ENCODE measurements around the gene ERCC6. TPM values are rescaled to one million over a fixed set of nuclear protein-coding genes. Genes with fewer than 3 reads are reported as not detected.

The ERCC6 gene
- total and polyA plus RNA-seq, 12 donors, result 3.7 to 27.9 (median 16.8) TPM

GRCh38 chr10:49516216-49516970 is 22.5 kb downstream of the ERCC6 start:
- Histone ChIP-seq H3K27me3 (no peaks in the 10 kb centered on the region), H3K4me1 (replicated peaks in 1 of 2) (no peaks in the 10 kb centered on the region), H3K4me3 (no peak overlapping the region), H3K9me3 (replicated peaks in 1 of 3) (no peaks in the 10 kb centered on the region), H3K27ac (no peak overlapping the region), H3K36me3 (replicated peaks in 1 of 2) (peaks cover 0 to 3% of the 10 kb centered on the region in 2 donors)
- intact Hi-C loops (cut with DNase I), result loop anchor here (5.0 to 10.0 kb wide), 2 partner anchors 109 to 542 kb away; no protein-coding TSS in a partner anchor
- TF ChIP-seq, protein P1, sequence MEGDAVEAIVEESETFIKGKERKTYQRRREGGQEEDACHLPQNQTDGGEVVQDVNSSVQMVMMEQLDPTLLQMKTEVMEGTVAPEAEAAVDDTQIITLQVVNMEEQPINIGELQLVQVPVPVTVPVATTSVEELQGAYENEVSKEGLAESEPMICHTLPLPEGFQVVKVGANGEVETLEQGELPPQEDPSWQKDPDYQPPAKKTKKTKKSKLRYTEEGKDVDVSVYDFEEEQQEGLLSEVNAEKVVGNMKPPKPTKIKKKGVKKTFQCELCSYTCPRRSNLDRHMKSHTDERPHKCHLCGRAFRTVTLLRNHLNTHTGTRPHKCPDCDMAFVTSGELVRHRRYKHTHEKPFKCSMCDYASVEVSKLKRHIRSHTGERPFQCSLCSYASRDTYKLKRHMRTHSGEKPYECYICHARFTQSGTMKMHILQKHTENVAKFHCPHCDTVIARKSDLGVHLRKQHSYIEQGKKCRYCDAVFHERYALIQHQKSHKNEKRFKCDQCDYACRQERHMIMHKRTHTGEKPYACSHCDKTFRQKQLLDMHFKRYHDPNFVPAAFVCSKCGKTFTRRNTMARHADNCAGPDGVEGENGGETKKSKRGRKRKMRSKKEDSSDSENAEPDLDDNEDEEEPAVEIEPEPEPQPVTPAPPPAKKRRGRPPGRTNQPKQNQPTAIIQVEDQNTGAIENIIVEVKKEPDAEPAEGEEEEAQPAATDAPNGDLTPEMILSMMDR (IDR thresholded peaks at IDR 0.05), result no peak
- no peak for TF ChIP-seq POLR2A (IDR thresholded peaks at IDR 0.05)
- WGBS, 4 donors, result 93 to 94% (median 94%) methylated on average over 16 of the region's 16 CpGs
- no peak for DNase-seq

- Histone ChIP-seq H3K36me3 (replicated peaks in 1 of 2) (peaks cover 0 to 3% of the 10 kb centered on the region in 2 donors), H3K4me1 (replicated peaks in 1 of 2) (no peaks in the 10 kb centered on the region), H3K4me3 (no peak overlapping the region), H3K27ac (no peak overlapping the region), H3K27me3 (no peaks in the 10 kb centered on the region), H3K9me3 (replicated peaks in 1 of 3) (no peaks in the 10 kb centered on the region)
- WGBS, 4 donors, result 59 to 65% (median 64%) methylated on average over 4 of the region's 4 CpGs
- peak in 1 of 7 donors; percentile 31 for DNase-seq
- intact Hi-C loops (cut with DNase I), result loop anchor here in 1 of 2 donors (10.0 kb wide), 1 partner anchor 537 kb away; no protein-coding TSS in a partner anchor
- no peak for TF ChIP-seq POLR2A (IDR thresholded peaks at IDR 0.05)
- TF ChIP-seq, protein P1 (IDR thresholded peaks at IDR 0.05), result peak; percentile 44 to 75 (median 62)
Observed at GRCh38 chr10:49512121-49512809, 26.7 kb downstream of the ERCC6 start.

DNA sequence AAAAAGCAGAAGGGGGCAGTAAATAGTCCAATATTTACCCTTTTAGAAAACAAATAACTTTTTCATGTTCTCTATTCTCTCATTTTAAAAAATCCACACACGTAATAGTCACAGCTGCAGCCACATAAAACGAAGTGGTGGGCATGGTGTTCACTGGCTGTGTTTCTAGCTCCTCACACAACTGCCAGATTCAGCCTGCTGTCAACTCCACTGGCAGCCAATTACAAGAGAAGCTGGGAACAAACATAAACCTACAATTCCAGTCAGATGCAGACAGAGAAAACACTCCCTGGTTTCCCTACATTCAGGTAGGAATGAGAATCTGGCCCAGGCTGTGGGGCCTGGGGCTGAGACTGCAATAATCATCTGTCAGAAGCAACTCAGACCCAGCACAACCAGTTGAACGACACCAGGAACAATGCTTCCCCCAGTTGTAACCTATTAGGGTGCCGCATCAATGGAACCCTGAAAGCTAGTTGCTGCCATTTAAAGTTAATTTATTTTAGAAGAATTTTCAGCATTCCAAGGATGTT is 29.1 kb downstream of the ERCC6 start:
- intact Hi-C loops (cut with DNase I), result loop anchor here in 1 of 2 donors (2.0 to 10.0 kb wide), 2 partner anchors 103 to 535 kb away; no protein-coding TSS in a partner anchor
- H3K36me3 ChIP-seq (replicated peaks in 1 of 2), result no peaks in the 10 kb centered on the region
- H3K4me1 ChIP-seq (replicated peaks in 1 of 2), result no peaks in the 10 kb centered on the region
- no peak for TF ChIP-seq POLR2A (IDR thresholded peaks at IDR 0.05)
- TF ChIP-seq, protein P1 (IDR thresholded peaks at IDR 0.05), result no peak
- H3K4me3 ChIP-seq, result no peak overlapping the region
- H3K27ac ChIP-seq, result no peak overlapping the region
- no peaks in the 10 kb centered on the region for H3K27me3 ChIP-seq
- no peak for DNase-seq
- H3K9me3 ChIP-seq (replicated peaks in 1 of 3), result no peaks in the 10 kb centered on the region
- 94 to 99% (median 97%) methylated on average over 4 of the region's 4 CpGs for WGBS, 4 donors

DNA sequence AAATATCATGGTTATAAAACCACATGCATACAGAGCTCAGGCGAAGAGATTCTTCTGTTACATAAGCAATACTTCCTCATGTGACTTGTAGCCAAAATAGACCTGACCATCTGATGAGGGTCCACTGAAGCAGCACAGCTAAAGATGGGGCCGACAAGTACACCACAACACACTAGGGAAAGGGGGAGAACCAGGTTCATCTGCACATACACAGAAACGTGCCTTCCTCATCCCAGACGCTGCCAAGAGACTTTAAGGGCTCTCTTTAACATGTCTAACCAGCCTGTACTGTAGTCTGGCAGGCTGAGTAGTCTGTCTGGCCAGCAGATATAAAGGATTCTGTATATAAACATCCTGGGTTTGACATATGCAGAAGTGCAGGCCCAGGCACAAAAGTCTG is 30.3 kb downstream of the ERCC6 start:
- no peak for DNase-seq
- Histone ChIP-seq H3K4me3 (no peak overlapping the region), H3K4me1 (replicated peaks in 1 of 2) (no peaks in the 10 kb centered on the region), H3K27me3 (no peaks in the 10 kb centered on the region), H3K27ac (no peak overlapping the region), H3K9me3 (replicated peaks in 1 of 3) (no peaks in the 10 kb centered on the region), H3K36me3 (replicated peaks in 1 of 2) (no peaks in the 10 kb centered on the region)
- 68 to 84% (median 78%) methylated on average over 3 to 4 of the region's 4 CpGs for whole genome bisulfite sequencing, 4 donors
- TF ChIP-seq, protein P1 (IDR thresholded peaks at IDR 0.05), result no peak
- no peak for TF ChIP-seq POLR2A (IDR thresholded peaks at IDR 0.05)
- intact Hi-C loops (cut with DNase I), result no loop called here
